Amniotic stem cell (primary cell): ENCODE data around the gene TRAFD1.
"Not testable (repeated sequence)": the region's sequence is repeated elsewhere in the genome, so short reads cannot be mapped to it uniquely, and the experiment has no call there.

ENCODE experiments used
- DNase-seq: peaks from one replicate; lab custom pipeline; 2025; lab: John Stamatoyannopoulos, UW

Gene TRAFD1, protein sequence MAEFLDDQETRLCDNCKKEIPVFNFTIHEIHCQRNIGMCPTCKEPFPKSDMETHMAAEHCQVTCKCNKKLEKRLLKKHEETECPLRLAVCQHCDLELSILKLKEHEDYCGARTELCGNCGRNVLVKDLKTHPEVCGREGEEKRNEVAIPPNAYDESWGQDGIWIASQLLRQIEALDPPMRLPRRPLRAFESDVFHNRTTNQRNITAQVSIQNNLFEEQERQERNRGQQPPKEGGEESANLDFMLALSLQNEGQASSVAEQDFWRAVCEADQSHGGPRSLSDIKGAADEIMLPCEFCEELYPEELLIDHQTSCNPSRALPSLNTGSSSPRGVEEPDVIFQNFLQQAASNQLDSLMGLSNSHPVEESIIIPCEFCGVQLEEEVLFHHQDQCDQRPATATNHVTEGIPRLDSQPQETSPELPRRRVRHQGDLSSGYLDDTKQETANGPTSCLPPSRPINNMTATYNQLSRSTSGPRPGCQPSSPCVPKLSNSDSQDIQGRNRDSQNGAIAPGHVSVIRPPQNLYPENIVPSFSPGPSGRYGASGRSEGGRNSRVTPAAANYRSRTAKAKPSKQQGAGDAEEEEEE

DNA sequence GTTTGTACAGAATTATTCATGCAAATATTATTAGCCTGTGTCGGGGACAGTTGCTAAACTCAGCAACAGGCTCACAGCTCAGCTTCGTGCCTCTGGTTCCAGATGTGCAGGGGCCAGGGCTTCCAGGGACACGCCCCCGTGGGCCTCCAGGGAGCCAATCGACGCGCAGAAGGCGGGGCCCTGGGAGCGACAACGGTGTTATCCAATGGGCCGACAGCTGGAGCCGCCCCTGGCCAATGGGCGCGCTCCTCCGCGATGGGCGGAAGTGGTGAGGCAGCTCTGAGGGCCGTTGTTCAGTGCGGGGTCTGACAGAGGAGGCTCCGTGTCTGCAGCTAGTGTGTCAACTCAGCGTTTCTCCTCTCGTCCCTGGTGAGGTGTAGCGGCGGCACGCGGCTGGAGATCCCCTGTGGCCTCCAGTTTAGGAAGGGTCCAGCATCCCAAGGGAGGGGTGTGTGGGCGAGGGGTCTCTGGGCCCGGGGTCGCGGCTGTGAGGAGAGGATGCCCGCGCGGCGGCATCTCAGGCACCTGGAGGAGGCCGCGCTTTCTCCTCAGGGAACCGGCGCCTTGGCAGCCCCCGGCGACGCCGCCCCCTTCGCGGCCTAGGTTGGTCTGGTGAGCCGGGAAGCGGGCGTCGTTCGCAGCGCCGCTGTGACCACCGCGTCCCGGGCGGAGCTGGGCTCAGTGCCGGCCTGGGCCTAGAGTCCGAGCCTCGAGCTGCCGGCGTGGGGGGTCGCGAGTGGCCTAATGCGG, at the start of gene TRAFD1:
Gene TRAFD1 (plus strand): TSS at position 311 of the 750 bp plus-strand sequence. CDS start 4,963 bp downstream, outside the sequence.
- peak; percentile 93 for DNase-seq

DNA sequence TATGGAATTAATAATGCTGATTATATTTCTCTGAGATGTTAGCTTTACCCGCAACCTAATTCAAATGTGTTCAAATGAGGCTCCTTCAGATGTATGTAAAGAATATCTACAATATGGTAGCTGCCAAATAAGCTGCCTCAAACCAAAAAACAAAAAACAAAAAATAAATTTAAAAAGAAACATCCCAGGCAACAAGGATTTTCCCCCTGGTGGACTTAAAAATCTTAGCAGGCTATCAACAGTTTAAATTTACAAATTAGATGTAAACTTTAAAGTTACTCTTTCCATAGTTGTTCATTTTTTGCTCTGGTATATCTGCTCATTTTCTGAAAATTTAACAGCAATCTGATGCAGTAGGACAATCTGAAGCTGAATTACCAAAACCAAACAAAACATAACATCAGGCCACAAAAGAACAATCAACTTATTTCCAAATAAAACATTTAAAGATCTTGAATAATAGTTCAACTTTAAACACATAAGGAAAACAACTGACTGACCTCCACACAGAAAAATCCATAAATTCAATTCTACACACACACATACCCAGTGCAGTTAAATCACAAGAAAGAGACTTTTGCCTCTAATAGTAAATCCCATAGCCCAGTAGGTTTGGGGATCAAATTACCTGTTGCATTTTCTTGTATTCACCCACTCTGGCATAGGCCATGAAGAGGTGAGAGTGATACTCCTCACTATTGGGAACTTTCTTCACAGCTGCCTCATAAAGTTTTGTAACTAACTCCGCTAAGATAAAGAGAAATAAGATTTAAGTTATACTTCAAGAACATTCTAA, 38.1 kb upstream of the TRAFD1 start:
- no peak for DNase-seq

DNA sequence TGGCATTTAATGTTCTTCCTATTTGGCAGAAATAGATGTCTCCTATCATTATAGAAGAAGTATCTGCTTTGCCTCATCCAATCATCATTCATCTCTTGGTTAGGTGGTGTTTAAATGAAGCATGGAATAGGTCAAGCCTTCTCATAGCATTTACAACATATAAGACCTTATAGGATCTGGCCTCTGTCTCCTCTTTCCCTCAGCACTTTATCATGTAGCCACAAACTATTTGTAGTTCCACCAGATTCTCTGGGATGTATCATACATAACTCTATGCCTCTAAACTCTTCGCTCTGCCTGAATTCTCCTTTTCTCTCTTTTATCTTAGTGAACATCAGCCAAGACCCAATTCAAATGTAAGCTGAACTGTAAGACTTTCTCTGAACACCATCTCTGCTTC, 37.5 kb upstream of the TRAFD1 start:
- no peak for DNase-seq

GRCh38 chr12:112091563-112091962, 33.8 kb upstream of the TRAFD1 start:
- no peak for DNase-seq

- no peak for DNase-seq
Observed at GRCh38 chr12:112096070-112096469, 29.3 kb upstream of the TRAFD1 start.

DNA sequence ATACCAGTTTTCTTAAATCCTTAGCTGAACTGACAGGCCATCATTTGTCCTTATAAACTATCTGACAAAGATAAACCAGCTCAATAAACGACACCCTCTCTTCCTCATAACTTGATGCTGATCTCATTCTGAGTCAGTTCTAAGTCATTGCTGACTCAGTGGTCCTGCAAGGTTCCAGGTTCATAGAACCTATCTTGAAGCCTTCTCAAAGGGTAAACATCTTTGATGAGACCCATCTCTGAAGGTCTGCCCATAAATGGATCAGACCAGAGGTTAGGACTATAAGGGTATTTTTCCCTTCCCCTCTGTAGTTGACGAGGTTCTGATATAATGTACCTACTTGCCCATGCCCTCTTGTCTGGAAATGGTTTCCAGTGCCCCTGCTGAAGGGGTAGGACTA, 28.7 kb upstream of the TRAFD1 start:
- DNase-seq = no peak

DNA sequence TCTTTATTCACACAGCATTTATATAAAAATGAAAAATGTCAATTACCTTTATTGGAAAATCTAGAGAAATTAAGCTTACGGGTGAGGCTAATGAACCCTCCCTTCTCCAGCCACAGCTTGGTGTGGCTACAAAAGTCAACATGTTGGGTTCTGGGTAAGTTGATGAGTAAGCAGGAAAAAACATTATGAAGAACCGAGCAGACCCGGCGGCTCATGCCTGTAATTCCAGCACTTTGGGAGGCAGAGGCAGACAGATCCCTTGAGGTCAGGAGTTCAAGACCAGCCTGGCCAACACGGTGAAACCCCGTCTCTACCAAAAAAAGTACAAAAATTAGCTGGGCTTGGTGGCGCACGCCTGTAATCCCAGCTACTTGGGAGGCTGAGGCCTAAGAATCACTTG, 27.7 kb upstream of the TRAFD1 start:
- DNase-seq = no peak

DNA sequence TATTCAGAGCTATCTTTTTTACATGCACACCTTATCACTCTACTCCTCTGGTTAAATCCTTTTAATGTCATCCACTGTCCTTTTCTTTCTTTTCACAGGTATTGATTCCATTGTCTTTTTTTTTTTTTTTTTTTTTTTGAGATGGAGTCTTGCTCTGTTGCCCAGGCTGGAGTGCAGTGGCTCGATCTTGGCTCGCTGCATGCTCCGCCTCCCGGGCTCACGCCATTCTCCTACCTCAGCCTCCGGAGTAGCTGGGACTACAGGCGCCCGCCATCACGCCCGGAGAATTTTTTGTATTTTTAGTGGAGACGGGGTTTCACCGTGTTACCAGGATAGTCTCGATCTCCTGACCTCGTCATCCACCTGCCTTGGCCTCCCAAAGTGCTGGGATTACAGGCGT, 24.9 kb upstream of the TRAFD1 start:
- not testable (repeated sequence) for DNase-seq

DNA sequence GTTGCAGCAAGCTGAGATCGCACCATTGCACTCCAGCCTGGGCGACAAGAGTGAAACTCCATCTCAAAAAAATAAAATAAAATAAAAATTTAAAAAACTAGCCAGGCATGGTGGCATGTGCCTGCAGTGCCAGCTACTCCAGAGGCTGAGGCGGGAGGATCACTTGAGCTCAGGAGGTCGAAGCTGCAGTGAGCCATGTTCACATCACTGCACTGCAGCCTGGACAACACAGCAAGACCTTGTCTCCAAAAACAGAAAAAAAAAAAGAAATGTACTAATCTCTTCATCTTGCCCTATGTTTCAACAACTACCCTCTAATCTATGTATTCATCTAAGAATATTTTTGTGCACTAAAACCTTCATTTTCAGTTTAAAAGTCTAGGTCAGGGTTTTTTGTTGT, 23.2 kb upstream of the TRAFD1 start:
- no peak for DNase-seq

- DNase-seq = not testable (repeated sequence)
Observed at GRCh38 chr12:112102746-112103145, 22.6 kb upstream of the TRAFD1 start.

DNA sequence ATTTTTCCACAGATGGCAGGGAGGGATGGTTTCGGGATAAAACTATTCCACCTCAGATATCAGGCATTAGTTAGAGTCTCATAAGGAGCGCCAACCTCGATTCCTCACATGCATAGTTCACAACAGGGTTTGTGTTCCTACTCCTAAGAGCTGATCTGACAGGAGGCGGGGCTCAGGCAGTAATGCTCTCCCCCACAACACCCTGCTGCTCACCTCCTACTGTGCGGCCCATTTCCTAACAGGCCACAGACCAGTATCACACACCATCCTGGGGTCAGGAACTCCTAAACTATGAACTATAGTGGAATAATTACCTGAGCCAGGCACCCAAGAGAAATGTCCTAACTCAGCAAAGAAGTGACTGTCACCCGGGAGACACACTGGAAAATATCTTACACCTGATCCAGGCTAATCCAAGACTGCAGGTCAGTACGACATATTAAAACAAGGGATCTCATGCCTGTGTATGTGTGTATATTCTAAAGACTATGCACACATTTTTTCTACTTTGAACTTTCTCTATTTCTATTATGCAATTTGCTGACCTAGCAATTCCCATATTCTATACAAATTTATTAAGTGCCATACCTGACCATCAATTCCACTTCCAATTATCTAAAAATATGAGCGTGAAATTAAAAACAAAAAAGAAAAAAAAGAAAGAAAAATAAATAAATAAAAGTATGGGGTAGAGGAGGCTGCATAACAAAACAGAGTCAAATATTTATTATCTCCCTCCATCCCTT, 21.4 kb upstream of the TRAFD1 start:
- no peak for DNase-seq

GRCh38 chr12:112105891-112106290, 19.5 kb upstream of the TRAFD1 start:
- DNase-seq = no peak

- no peak for DNase-seq
Observed at GRCh38 chr12:112107306-112108201, 17.8 kb upstream of the TRAFD1 start.

DNA sequence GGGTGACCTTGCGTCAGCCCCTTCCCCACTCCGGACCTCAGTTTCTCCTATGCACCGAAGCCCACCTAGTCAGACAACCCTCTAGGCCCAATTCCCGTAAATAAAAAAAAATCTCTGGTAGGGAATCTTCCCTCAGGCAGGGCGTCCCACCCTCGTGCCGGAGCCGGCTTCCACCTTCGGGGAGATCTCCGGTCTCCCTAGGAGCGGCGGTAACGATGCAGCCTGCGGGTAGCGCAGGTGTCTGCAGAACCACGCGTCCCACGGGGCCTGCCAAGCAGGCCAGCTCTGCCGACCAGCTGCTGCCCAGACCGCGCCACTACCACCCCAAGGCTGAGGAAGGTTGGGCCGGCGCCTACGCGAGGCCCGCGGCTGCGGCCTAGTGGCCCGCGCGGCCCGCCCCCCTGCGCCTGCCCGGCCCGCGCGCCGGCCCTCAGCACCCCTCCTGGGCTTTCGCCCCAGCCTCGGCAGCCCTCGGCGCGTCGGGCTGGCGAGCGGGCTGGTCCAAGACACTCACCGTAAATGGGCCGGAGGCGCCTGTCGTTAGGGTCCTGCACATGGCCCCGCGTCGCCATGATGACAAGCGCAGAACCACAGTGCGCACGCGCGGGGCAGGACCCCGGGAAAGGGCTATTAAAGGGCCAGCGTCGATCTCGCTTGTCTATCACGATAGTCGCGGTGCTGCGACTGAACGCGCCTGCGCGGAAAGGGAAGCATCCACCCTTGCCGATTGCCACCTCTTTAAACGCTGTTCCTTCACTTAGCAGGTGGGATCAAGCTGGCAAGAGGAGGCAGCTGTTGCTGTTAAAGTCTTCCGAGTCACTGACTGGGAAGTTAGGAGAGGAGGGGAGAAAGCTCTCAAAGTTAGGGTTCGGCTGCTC, 16.9 kb upstream of the TRAFD1 start, which contains the start of gene NAA25:
Gene NAA25 (minus strand): TSS at position 582 of the 878 bp plus-strand sequence. CDS start 10 bp downstream, at position 572.
- peak; percentile 72 for DNase-seq

GRCh38 chr12:112110787-112111662, 14.3 kb upstream of the TRAFD1 start:
- not testable (repeated sequence) for DNase-seq

- DNase-seq = no peak
Observed at GRCh38 chr12:112111931-112112330, 13.4 kb upstream of the TRAFD1 start.

GRCh38 chr12:112112409-112113133, 12.8 kb upstream of the TRAFD1 start:
- no peak for DNase-seq
